ENCODE measurements around the gene ZNF141.

ZNF141 gene

GRCh38 chr4:309807-310206, 27.8 kb upstream of the ZNF141 start:
- TF ChIP-seq CTCF (conservative IDR thresholded peaks at IDR 0.05; ENCODE audit: low read depth, low read length) = no peak
- no peak for DNase-seq (ENCODE audit: low read depth)
- no peak overlapping the region for H3K4me3 ChIP-seq (ENCODE audit: low read depth, low read length)

DNA sequence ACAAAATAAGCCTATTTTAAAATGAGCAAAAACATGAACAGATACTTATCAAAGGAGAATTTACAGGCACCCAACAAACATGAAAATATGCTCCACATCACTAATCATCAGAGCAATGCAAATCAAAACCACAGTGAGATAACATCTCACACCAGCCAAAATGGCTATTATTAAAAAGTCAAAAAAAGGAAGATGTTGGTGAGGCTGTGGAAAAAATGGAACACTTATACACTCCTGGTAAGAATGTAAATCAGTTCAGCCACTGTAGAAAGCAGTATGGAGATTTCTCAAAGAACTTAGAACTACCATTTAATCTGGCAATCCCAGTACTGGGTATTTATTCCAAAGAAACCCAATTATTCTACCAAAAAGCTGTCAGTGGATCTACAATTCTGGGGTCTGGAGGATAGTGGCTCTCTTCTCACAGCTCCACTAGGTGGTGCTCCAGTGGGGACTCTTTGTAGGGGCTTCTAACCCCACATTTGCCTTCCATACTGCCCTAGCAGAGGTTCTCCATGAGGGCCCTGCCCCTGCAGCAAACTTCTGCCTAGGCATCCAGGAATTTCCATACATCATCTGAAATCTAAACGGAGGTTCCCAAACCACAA, 23.2 kb upstream of the ZNF141 start:
- H3K4me3 ChIP-seq (ENCODE audit: low read depth, low read length) = no peak overlapping the region
- no peak for DNase-seq (ENCODE audit: low read depth)
- no peak for TF ChIP-seq CTCF (conservative IDR thresholded peaks at IDR 0.05; ENCODE audit: low read depth, low read length)

- DNase-seq (ENCODE audit: low read depth) = no peak
- H3K4me3 ChIP-seq (ENCODE audit: low read depth, low read length) = no peak overlapping the region
- no peak for TF ChIP-seq CTCF (conservative IDR thresholded peaks at IDR 0.05; ENCODE audit: low read depth, low read length)
Measured at GRCh38 chr4:328729-329128, 8.9 kb upstream of the ZNF141 start.

DNA sequence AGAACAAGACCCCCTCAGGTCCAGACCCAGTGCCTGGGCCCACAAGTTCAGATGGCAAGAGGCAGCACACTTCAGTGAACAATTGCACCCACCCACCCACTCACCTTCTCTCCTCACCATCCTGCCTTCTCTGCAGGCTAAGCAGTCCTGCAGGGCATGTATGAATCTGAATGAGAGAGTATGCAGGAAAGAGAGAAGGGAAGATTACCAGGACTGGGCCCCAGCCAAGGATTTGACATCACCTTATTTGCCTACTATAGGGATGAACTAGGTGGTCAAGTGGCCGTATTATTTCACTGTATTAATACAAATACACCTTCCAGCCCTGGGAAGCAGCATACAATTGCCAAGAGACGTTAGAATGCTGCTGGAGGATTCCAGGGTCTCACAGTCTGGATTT, 2.1 kb upstream of the ZNF141 start:
- no peak overlapping the region for H3K4me3 ChIP-seq (ENCODE audit: low read depth, low read length)
- DNase-seq (ENCODE audit: low read depth) = no peak
- TF ChIP-seq CTCF (conservative IDR thresholded peaks at IDR 0.05; ENCODE audit: low read depth, low read length) = no peak

- peak overlapping the region; percentile 85 for H3K4me3 ChIP-seq (ENCODE audit: low read depth, low read length)
- peak; percentile 31 for DNase-seq (ENCODE audit: low read depth)
- no peak for TF ChIP-seq CTCF (conservative IDR thresholded peaks at IDR 0.05; ENCODE audit: low read depth, low read length)
Measured at GRCh38 chr4:336099-336892, 1.3 kb upstream of the ZNF141 start.

DNA sequence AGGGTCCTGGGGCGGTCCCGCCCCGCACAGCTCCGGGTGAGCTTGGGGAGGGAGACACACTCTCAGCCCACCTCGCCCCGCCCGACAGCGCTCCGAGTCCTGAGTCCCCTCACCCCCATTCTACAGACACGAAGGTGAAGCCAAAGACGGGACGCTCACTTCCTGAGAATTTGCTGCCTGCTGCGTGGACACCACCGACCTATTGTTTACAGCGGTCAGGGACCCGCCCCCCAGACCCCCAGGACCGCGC, 796 bp upstream of the ZNF141 start:
- no peak for DNase-seq (ENCODE audit: low read depth)
- H3K4me3 ChIP-seq (ENCODE audit: low read depth, low read length) = peak overlapping the region; percentile 85
- no peak for TF ChIP-seq CTCF (conservative IDR thresholded peaks at IDR 0.05; ENCODE audit: low read depth, low read length)

All from choroid plexus epithelial cell (primary cell).